GM19452 (cell line): ENCODE measurements around the gene TMEM33.

ENCODE experiments used
- ATAC-seq: cut with Tn5 transposase; IDR thresholded peaks from one replicate; pipeline ENCODE4 v1.9.1; 2021; ENCODE audit not compliant: unreplicated experiment

The TMEM33 gene

DNA sequence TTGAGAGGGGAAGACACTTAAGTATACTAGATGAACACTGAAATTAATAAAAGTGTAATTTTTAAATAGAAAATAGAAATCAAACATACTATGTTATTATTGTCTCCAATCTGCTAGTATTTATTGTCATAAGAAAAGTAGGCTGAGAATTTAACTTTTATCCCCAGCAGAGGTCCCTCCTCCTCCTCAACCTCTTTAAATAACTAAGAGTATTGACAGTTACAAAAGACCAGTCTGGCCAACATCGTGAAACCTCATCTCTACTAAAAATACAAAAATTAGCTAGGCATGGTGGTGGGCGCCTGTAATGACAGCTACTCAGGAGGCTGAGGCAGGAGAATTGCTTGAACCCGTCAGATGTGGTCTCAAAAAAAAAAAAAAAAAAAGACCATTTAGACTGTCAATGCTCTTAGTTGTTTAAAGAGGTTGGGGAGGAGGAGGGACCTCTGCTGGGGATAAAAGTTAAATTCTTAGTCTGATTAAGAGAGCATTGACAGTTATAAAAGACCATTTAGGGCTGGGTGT, 59.3 kb downstream of the TMEM33 start:
- no peak for ATAC-seq

DNA sequence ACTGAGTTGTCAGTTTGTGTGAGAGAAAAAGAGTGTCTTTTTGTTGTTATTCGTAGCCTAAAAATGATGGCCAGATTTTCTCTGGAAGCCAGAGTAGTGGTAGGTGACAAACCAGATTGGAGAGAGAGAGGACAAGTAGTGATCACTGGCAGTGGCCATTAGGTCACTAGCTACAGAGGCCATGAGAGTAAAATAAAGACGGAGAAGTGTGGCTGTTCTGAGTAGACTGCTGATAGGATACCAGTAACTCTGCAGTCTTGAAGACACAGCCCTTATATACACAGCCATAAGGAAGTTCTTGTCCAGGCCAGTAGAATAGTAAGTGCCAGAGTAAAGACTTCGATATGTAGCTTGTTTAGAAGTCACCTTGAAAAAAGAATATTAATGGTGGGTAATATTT, 62.8 kb downstream of the TMEM33 start:
- ATAC-seq = no peak

DNA sequence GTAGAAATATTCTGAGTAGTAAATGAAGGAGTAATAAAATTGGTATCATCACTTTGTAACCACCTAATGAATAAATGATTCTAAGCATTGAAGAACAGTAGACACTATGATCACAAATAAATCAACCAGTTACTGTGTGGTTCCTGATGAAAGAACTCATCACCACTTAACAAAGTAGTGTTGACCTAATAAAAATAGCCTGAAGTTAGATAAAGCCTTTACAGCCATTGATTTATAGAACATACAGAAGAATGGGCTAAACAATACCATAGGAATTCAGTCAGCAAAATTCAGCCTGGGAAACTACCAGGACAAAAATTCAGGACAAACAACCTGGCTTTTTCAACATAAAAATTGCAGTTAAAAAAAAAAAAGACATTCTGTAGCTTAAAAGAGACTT, 64.1 kb downstream of the TMEM33 start:
- ATAC-seq = no peak

DNA sequence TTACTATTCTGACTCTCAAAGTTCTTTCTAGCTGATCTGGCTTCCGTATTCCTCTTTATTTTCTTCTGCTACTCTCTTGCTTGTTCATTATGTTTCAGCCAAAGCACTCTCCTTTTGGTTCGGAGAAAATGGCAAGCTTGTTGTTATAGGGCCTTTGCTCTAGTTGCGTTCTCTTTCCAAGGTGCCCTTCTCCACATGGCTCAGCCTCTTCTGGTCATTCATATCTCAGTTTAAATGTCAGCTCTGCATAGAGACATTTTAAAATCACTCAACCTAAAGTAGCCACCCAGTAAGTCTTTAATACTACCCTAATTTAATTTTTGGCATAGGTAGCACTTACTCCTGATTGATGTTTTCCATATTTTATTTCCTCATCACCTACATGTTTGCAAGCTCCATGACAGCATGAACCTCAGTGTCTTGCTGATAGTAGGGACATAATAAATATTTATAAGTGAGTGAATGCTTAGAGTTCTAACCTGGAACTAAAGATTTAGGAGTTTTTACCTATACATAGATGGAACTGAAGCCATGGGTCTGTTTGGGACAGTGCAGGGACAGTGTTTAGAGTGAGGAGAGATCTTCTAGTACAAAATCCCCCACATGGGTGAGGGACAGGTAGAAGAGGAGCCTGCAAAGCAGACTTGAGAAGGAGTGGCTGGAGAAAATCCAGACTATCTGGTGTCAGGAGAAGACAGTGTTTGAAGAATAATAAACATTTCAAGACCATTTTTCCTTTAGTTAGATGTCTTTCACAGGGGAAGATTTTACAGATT, 73.0 kb downstream of the TMEM33 start:
- ATAC-seq = no peak
